ENCODE data around the gene COL8A1.

Gene COL8A1

GRCh38 chr3:99764377-99764776 lies 126.0 kb downstream of the COL8A1 start:
- no peak for DNase-seq

GRCh38 chr3:99765042-99765942 lies 126.9 kb downstream of the COL8A1 start:
- no peak for DNase-seq

DNA sequence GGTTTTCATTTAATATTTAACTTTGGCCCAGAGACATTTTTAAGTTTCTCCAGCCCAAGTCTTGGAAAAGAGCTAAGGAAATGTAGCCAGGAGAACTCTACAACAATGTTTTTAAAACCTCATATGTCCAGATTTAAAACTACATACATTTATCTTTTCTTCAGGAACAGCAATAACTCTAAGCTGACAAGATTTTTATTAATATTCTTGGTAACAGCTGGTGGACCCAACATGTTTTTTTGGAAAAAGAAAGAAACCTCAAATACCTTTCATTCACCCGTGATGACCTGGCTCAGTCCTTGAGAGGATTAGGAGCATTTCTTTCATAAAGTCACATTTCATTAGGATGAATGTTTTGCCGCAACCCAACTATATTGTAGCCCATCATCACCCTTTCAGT lies 128.9 kb downstream of the COL8A1 start:
- no peak for DNase-seq

GRCh38 chr3:99768126-99768525 lies 129.7 kb downstream of the COL8A1 start:
- no peak for DNase-seq

DNA sequence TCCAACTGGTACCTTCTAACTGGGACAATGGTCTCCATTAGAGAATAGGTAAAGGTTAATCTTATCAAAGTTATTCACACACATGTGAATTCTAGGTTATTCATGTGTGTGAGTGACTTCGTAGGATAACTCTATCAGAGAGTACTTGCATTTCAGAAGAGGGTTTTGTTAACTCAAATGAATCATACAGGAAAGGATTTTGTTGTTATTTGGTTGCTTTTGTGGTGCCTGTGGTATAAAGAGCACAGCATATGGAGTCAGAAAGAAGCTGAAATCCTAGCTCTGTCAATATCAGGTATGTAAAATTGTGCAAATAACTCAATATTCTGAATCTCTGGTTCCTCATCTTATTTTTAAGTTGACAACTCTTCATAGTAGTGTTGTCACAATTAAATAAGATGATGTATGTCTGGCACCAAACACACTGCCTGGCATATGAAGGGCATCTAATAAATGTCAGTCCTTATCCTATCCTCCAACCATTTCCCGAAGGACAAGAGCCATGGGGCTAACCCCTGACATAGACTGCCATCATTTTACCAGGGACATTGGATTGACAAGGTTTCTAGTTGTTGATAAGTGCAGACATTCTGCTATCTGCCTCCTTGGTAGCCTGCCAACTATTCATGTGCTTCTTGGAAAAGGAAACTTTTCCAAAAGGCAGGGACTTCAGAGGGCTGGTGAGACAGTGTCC lies 130.6 kb downstream of the COL8A1 start:
- no peak for DNase-seq

- no peak for DNase-seq
These were observed 133.8 kb downstream of the COL8A1 start for GRCh38 chr3:99772171-99772570.

- DNase-seq, result no peak
These were observed 134.3 kb downstream of the COL8A1 start for GRCh38 chr3:99772671-99773070.

- DNase-seq, result no peak
These were observed 136.1 kb downstream of the COL8A1 start for GRCh38 chr3:99774467-99774866.

GRCh38 chr3:99776516-99777209 lies 138.3 kb downstream of the COL8A1 start:
- DNase-seq, result no peak

DNA sequence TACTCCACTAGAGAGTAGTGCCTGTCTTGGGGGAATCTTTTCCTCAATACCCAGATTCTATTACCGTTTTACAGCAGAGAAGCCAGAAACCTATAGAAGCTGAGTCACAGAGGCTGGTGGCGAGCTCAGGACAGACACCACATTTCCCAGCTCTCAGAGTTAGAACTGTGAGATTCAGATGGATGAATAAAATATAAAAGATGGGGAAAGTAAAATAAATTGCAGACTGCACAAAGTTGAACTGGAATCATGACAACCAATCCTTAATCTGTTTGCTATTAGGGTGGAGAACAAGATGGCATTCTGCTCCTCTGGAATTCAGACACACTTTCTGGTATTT lies 138.8 kb downstream of the COL8A1 start:
- DNase-seq, result no peak

DNA sequence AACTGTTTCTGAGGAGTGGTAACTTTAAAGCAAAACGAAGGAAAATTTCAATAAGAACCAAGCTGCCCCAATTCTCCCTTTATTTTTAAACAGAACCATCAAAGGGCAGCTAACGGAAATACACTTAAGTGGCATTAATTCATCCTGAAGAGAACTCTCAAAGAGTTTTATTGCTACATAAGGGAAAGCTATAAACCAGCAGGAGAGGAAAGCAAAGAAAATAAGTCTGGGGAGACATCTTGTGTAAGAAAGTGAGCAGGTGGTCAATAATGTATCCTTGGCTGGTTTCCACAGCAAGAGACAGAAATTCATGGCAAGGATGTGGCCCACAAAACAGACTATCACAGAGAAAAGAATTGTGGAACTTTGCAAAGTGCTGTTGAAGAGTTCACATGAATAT lies 139.3 kb downstream of the COL8A1 start:
- no peak for DNase-seq

DNA sequence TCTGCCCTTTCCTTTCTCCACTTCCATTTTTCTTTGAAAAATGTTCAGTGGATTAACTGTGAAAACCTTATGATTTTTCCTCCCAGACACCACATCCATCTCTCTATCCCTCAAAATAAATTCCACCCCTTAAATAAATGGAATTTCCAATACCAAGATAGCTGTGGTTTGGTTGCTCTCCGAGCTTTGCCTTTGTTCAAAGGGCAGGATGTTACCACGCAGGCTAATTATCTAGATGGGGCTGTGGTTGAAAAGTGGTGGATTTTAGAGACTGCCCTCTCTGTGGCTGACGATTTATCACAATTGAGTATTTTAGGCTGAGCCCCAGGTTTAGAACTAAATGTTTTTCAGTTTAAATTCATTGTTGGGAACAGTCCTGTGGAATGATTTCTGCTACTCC lies 142.4 kb downstream of the COL8A1 start:
- no peak for DNase-seq

- DNase-seq, result no peak
These were observed 143.4 kb downstream of the COL8A1 start for GRCh38 chr3:99781761-99782160.

DNA sequence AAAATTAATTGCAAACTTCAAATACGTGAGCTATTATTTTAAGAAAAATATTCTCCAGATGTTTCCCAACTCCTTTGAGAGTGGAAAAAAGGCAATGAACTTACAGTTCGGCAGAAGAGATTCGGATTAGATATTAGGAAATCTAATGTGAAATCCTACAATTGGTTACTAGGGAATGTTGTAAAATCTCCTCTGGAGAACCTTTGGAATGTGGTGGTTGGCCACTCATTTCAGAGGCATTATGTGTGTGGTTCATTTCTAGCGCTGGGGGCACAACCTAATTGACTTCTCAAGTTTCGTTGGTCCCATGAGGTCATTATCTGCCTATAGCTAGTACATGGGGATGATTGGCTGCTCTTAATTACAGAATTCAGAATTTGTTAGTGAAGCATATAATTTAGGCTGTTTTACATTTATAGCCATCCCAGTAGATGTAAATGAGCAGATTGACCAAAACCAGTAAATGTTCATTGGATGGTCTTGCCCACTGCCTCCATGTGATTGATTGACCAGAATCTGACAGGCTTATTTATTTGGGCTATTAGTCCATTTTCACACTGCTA lies 144.7 kb downstream of the COL8A1 start:
- DNase-seq, result no peak

DNA sequence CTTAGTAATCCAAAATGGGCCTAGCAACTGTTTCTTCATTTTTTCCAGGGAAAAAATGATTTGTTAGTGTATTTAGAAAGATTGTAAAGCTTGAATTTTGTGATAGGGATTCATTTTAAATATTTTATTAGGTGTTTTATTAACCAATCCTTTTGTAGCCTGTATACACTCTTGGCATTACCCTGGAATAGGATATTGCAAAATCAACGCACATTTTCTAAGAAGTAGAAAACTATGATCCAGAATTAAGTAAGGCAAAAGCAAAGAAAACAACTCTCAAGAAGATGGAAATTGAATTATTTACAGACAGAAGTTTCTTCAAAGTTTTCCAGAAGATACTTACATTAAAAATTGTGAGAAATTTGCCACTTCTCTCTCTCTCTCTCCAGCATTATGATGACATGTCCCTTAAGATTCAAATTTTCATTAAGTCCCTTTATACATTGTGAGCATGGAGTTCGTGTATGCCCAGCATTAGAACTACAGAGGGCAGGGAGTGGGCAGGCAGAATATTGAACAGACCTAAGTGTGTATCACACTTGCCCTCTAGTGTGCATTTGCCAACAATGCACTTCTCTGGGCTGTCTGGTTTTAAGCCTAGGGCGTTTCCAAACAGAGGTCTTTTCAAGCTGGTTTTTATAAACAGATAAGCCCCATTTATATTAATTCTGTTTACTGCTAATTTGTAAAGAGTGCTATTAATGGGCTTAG lies 150.8 kb downstream of the COL8A1 start:
- no peak for DNase-seq

DNA sequence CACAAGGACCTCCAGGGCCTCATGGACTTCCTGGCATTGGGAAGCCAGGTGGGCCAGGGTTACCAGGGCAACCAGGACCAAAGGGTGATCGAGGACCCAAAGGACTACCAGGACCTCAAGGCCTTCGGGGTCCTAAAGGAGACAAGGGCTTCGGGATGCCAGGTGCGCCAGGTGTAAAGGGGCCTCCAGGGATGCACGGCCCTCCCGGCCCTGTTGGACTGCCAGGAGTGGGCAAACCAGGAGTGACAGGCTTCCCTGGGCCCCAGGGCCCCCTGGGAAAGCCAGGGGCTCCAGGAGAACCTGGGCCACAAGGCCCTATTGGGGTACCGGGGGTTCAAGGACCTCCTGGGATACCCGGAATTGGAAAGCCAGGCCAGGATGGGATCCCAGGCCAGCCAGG lies 156.1 kb downstream of the COL8A1 start:
- DNase-seq, result no peak

DNA sequence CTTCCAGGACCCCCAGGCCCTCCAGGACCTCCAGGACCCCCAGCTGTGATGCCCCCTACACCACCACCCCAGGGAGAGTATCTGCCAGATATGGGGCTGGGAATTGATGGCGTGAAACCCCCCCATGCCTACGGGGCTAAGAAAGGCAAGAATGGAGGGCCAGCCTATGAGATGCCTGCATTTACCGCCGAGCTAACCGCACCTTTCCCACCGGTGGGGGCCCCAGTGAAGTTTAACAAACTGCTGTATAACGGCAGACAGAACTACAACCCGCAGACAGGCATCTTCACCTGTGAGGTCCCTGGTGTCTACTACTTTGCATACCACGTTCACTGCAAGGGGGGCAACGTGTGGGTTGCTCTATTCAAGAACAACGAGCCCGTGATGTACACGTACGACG lies 157.2 kb downstream of the COL8A1 start:
- DNase-seq, result no peak

DNA sequence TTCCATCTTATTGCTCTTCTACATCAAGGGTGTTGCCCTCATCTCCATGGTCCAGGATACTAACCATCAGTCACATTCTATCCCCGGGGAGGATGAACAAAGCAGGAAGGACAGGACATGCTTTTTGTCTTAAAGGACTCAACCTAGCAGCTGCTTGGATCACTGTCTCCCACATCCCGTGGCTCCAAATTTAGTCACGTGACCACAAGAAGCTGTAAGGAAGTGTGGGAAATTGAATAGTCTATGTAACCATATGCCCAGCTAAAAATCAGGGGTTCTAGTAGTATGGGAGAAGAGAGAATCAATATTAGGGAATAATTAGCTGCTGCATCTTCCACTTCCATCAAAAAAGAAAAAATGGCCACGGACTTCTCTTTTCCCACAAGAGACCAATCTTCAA lies 161.0 kb downstream of the COL8A1 start:
- DNase-seq, result no peak

- DNase-seq, result no peak
These were observed 164.9 kb downstream of the COL8A1 start for GRCh38 chr3:99803297-99803696.

DNA sequence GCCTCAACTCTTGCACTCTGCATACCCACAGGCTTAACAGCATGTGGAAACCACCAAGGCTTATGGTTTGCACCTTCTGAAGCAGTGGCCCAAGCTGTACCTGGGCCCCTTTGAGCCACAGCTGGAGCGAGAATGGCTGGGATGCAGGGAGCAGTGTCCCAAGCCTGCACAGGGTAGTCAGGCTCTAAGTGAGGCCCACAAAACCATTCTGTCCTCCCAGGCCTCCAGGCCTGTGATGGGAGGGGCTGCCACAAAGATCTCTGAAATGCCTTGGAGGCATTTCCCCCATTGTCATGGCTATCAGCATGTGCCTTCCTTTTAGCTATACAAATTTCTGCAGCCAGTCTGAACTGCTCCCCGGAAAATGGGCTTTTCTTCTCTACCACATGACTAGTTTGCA lies 166.8 kb downstream of the COL8A1 start:
- no peak for DNase-seq

GRCh38 chr3:99808163-99808794 lies 169.9 kb downstream of the COL8A1 start:
- DNase-seq, result no peak

DNA sequence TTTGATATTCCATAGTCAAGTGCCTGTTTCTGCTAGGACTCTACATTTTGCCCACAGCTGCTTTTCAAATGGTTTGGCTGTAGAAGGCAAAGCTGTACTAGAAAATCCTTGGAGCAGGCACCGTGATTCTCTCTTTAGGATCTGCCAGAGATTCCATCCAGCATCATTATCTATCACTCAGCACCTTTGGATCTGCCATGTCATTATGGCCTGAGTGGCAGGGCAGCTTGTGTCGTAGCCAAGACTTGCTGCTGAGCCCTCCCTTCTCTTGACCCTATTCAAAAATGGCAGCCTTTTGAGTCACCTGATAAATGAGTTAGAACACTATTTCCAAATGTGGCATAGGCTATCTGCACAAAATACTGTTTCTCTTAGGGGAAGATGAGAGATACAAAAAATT lies 171.2 kb downstream of the COL8A1 start:
- no peak for DNase-seq
